Cardiac fibroblast (primary cell): ENCODE measurements around the gene PTPRN2.

ENCODE experiments used
- DNase-seq, 2 donors: peaks; one replicate each; pipeline versions ENCODE4 v3.0.0 to v3.0.0-alpha.2; 2010; ENCODE audit warnings: low read depth in 2 of 2
- H3K4me3 ChIP-seq, 2 donors: replicated peaks in 1 of 2; 1 replicate in 1 of 2; 2 replicates in 1 of 2; pipeline ENCODE4 v1.5.1; 2011; ENCODE audit warnings: low read depth in 2 of 2, low read length in 2 of 2, mild to moderate bottlenecking in 2 of 2, moderate library complexity in 1 of 2
- TF ChIP-seq, protein P1 (sequence below): IDR thresholded peaks from one replicate; pipeline ENCODE4 v1.5.1; 2011; ENCODE audit warnings: low read depth, mild to moderate bottlenecking, low read length, inconsistent platforms

PTPRN2 gene

DNA sequence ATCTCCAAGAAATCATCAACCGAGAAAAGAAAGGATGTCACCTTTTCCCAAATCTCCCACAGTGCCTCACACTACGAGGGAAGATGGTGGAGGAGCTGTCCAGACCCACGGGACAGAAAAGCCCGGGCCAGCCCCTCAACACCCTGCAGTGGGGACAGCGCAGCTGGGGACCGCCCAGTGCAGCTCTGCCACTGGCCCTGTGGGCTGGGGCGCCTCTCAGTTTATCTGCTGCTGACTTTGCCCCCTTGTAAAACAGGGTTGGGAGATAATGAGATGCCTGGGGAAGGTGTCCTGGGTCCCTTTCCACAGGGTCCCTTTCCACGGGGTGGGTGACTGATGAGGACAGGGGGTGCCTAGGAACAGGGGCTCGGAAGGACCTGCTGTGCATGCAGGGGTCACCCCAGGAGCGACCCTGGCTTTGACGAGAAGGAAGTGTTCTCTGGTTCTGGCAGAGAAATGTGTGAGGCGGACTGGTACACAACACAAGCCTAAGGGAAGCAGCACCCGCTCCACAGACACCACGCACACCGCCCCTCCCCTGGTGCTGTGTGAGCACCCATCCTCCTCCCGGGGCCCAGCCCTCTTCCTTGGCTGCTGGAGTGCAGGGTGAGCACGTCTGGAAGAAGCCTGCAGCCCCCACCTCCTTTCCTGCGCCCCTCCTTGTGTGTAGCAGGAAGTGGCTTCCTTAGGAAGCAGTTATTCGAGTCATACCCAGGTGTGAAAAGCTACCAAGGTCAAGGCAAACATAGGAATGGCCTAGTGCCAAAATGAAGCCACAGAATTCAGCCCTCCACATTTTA lies 911.0 kb downstream of the PTPRN2 start:
- no peak overlapping the region for H3K4me3 ChIP-seq
- TF ChIP-seq, protein P1, sequence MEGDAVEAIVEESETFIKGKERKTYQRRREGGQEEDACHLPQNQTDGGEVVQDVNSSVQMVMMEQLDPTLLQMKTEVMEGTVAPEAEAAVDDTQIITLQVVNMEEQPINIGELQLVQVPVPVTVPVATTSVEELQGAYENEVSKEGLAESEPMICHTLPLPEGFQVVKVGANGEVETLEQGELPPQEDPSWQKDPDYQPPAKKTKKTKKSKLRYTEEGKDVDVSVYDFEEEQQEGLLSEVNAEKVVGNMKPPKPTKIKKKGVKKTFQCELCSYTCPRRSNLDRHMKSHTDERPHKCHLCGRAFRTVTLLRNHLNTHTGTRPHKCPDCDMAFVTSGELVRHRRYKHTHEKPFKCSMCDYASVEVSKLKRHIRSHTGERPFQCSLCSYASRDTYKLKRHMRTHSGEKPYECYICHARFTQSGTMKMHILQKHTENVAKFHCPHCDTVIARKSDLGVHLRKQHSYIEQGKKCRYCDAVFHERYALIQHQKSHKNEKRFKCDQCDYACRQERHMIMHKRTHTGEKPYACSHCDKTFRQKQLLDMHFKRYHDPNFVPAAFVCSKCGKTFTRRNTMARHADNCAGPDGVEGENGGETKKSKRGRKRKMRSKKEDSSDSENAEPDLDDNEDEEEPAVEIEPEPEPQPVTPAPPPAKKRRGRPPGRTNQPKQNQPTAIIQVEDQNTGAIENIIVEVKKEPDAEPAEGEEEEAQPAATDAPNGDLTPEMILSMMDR: no peak
- no peak for DNase-seq

DNA sequence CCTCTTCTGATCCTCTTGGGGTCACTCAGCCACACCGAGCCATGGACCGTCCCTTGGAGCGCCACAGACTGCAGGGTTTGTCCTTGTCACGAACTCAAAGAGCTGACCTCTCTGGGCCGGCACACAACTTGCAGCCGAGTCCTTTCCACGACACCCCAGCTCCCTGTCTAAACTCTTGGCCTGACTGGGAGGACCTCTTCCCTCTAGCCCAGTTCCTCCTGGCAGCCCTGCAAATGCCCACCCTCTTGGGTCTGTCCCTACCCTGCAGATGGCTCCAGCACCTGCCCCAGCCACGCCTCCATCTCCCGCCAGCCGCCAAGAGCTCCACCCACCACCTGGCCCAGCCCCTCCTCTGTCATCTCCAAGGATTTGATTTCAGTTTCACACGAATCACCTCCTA lies 911.6 kb downstream of the PTPRN2 start:
- no peak for DNase-seq
- TF ChIP-seq, protein P1: no peak

DNA sequence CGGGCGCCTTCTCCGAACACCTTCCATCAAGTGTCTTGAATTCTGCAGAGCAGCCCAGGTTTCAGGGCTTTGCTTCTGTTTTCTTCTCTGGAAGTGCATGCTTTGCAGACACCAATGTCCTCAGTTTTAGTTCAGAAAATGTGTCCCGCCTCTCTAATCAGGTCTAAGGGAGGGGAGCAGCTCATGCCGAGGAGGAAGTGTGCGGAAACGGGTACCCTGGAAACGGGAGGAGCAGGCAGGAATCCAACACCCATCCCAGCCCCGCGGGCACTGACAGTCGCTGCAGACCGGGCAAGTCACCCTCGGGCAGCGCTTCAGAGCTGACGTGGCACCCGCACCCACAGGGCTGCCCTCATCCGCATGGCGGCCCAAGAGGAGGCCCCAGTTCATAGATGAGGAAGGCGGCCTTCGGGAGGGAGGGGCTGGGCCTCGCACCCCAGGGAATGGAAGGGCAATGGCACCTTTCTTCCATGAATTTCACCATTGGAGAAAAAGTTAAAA lies 912.1 kb downstream of the PTPRN2 start:
- TF ChIP-seq, protein P1: no peak
- no peak for DNase-seq
- no peak overlapping the region for H3K4me3 ChIP-seq

More for the DNA sequence above, 911.6 kb downstream of the PTPRN2 start:
- no peak overlapping the region for H3K4me3 ChIP-seq

DNA sequence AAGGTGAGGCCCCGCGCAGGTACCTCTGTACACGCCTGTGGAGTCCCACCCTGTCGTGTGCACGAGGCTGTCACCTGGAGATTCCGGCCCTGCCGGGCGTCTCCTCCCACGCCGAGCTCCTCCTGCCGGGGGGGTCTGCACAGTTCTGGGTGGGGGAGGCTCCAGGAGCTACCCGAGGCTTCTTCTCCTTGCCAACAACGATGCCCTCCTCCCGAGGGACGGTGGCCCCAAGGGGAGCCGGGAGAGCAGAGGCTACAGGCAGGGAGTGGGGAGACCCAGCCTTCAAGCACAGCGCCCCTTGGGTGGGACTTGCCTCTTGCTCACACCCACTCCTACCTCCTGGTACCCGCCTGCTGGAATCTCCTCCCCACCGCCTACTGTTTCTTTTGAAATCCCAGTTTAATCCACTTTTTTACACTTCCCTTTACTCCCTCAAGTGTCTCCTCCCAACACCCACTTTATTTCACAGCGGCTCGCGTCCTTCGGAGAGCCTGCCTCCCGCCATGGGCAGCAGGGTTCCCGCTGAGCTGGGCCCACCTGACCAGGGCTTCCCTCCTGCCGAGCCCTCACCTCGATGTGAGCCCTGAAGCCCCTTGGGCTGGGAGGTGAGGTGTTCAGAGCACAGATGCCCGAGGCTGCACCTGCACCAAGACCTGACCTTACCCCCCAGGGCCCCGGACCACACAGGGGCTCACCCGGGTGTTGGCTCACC lies 912.8 kb downstream of the PTPRN2 start:
- TF ChIP-seq, protein P1: no peak
- DNase-seq: no peak
- H3K4me3 ChIP-seq: no peak overlapping the region

DNA sequence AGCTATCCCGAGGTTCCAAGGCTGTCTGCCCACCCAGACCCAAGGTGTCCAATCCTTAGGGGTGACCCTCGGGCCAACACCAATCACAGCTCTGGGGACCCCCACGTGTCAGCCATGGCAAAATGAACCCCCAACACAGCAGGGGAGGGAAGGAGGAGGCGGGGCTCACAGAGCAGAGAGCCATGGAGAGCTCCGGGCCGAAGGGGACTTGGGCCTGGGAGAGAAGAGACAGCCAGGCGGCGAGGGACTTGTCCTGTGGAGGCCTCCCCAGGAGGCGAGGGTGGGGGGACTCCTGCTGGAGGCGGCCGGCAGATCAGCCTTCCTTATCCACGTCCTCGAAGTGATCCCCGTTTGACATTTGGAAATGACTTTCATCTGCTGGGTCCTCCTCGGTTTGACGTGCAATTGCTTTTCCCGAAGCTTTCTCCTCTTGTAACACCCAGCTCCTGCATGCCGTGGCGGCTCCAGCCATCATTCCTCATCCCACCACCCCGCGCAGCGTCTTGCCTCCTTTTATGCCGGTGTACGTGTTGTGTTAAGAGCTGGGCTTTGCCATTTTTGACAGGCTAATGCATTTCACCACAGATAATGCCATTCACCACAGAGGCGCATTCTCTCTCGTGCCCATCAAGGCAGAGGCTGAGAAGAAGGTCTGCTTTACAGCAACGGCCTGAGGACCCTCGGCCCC lies 913.5 kb downstream of the PTPRN2 start:
- no peak overlapping the region for H3K4me3 ChIP-seq
- TF ChIP-seq, protein P1: no peak
- DNase-seq: no peak

DNA sequence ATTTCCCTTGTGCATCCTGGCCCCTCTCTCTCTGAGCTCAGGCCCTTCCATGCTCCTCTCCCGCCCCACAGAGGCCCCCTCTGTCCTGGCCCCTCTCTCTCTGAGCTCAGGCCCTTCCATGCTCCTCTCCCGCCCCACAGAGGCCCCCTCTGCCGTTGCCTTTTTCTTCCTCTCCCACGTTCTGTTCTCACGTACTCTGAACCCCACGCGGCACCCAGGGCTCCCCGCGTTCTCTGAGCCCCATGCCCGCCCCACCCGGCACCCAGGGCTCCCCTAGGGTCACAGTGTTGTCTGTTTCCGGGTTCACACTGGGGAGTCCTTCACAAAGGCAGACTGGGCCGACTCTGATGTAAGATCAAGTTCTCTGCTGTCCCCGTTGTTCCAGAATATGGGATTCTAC lies 914.0 kb downstream of the PTPRN2 start:
- H3K4me3 ChIP-seq: no peak overlapping the region
- no peak for DNase-seq
- TF ChIP-seq, protein P1: no peak
